ENCODE data around the gene RNF186.

DNA sequence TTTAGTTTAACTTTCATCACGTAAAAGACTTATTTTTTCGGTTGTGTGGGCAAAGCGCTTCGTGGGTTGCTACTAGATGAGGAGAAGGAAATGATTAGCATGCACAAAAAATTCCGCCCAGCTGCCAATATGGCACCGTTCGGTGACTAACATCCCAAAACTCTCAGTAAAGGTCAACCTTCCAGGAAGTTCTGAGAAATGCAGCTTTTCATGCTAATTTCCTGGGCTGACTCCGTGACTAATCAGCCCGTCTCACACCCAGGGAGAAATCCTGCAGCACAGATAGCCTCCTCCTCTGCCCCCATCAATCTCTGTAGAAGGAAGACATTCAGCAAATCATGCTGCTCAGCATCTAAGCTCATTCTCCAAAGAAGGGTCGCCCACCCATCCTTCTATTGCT, 49.5 kb downstream of the RNF186 start:
- TF ChIP-seq, protein P1, sequence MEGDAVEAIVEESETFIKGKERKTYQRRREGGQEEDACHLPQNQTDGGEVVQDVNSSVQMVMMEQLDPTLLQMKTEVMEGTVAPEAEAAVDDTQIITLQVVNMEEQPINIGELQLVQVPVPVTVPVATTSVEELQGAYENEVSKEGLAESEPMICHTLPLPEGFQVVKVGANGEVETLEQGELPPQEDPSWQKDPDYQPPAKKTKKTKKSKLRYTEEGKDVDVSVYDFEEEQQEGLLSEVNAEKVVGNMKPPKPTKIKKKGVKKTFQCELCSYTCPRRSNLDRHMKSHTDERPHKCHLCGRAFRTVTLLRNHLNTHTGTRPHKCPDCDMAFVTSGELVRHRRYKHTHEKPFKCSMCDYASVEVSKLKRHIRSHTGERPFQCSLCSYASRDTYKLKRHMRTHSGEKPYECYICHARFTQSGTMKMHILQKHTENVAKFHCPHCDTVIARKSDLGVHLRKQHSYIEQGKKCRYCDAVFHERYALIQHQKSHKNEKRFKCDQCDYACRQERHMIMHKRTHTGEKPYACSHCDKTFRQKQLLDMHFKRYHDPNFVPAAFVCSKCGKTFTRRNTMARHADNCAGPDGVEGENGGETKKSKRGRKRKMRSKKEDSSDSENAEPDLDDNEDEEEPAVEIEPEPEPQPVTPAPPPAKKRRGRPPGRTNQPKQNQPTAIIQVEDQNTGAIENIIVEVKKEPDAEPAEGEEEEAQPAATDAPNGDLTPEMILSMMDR (IDR thresholded peaks at IDR 0.05), result no peak
- TF ChIP-seq POLR2A (IDR thresholded peaks at IDR 0.05) (no peak), POLR2AphosphoS5 (IDR thresholded peaks at IDR 0.05) (no peak)

Measured in transverse colon (tissue), 4 donors.